ENCODE measurements around the gene ASPA.
"Not testable (repeated sequence)": the region's sequence is repeated elsewhere in the genome, so short reads cannot be mapped to it uniquely, and the experiment has no call there.

Gene ASPA
- long read RNA-seq, donor 1, full-length matches to known transcripts: 5 of 5 reads
- long read RNA-seq, donor 1, partial matches to known transcripts: 0 of 5 reads
- long read RNA-seq, donor 1, other reads (novel, unspliced or antisense): 0 of 5 reads
- long read RNA-seq, donor 2, full-length matches to known transcripts: 1 of 1 reads
- long read RNA-seq, donor 2, partial matches to known transcripts: 0 of 1 reads
- long read RNA-seq, donor 2, other reads (novel, unspliced or antisense): 0 of 1 reads
- long read RNA-seq, donor 3, full-length matches to known transcripts: 5 of 12 reads
- long read RNA-seq, donor 3, partial matches to known transcripts: 7 of 12 reads
- long read RNA-seq, donor 3, other reads (novel, unspliced or antisense): 0 of 12 reads
- long read RNA-seq, donor 4, full-length matches to known transcripts: 1 of 6 reads
- long read RNA-seq, donor 4, partial matches to known transcripts: 5 of 6 reads
- long read RNA-seq, donor 4, other reads (novel, unspliced or antisense): 0 of 6 reads
- long read RNA-seq, donor 5, full-length matches to known transcripts: 4 of 4 reads
- long read RNA-seq, donor 5, partial matches to known transcripts: 0 of 4 reads
- long read RNA-seq, donor 5, other reads (novel, unspliced or antisense): 0 of 4 reads
- long read RNA-seq, donor 6, full-length matches to known transcripts: 2 of 2 reads
- long read RNA-seq, donor 6, partial matches to known transcripts: 0 of 2 reads
- long read RNA-seq, donor 6, other reads (novel, unspliced or antisense): 0 of 2 reads
- long read RNA-seq, donor 7: 0 reads
- long read RNA-seq, donor 8, full-length matches to known transcripts: 5 of 5 reads
- long read RNA-seq, donor 8, partial matches to known transcripts: 0 of 5 reads
- long read RNA-seq, donor 8, other reads (novel, unspliced or antisense): 0 of 5 reads

- peak; percentile 12 for DNase-seq
These were observed at the start of gene ASPA for GRCh38 chr17:3475812-3476610. Gene ASPA, plus strand, starts transcription at chr17:3475997. Its CDS starts 163 bp downstream, at chr17:3476160.

GRCh38 chr17:3433215-3433614 lies 42.6 kb upstream of the ASPA start:
- not testable (repeated sequence) for DNase-seq

- no peak for DNase-seq
These were observed 42.1 kb upstream of the ASPA start, which contains the start of gene OR1E2 for GRCh38 chr17:3433741-3434140. Gene OR1E2, minus strand, starts transcription at chr17:3433841. Its CDS starts 0 bp downstream, at chr17:3433841.

GRCh38 chr17:3438368-3438767 lies 37.4 kb upstream of the ASPA start:
- DNase-seq: no peak

GRCh38 chr17:3440451-3440850 lies 35.3 kb upstream of the ASPA start:
- DNase-seq: no peak

GRCh38 chr17:3447625-3448024 lies 28.2 kb upstream of the ASPA start:
- no peak for DNase-seq

GRCh38 chr17:3448059-3448665 lies 27.6 kb upstream of the ASPA start:
- no peak for DNase-seq

- DNase-seq: not testable (repeated sequence)
These were observed 9.4 kb upstream of the ASPA start for GRCh38 chr17:3466355-3466754.

- no peak for DNase-seq
These were observed 6.3 kb upstream of the ASPA start for GRCh38 chr17:3469529-3469928.

GRCh38 chr17:3471599-3471998 lies 4.2 kb upstream of the ASPA start, which contains the start of gene SPATA22:
Gene SPATA22, minus strand, starts transcription at chr17:3471819. Its CDS starts 2,494 bp downstream, at chr17:3469325.
- no peak for DNase-seq

- no peak for DNase-seq
These were observed 3.7 kb upstream of the ASPA start for GRCh38 chr17:3472137-3472536.

- peak; percentile 16 for DNase-seq
These were observed 1.6 kb upstream of the ASPA start for GRCh38 chr17:3474212-3474611.

- DNase-seq: peak; percentile 10
These were observed 529 bp upstream of the ASPA start for GRCh38 chr17:3475251-3475685.

GRCh38 chr17:3479988-3480387 lies 4.2 kb downstream of the ASPA start:
- DNase-seq: no peak

GRCh38 chr17:3482852-3483251 lies 7.1 kb downstream of the ASPA start:
- DNase-seq: no peak

GRCh38 chr17:3485481-3486068 lies 9.8 kb downstream of the ASPA start:
- no peak for DNase-seq

GRCh38 chr17:3497101-3497500 lies 21.3 kb downstream of the ASPA start:
- DNase-seq: no peak

GRCh38 chr17:3501344-3501743 lies 25.5 kb downstream of the ASPA start:
- no peak for DNase-seq

- no peak for DNase-seq
These were observed 26.7 kb downstream of the ASPA start for GRCh38 chr17:3502466-3502865.

GRCh38 chr17:3503285-3503684 lies 27.5 kb downstream of the ASPA start:
- no peak for DNase-seq

GRCh38 chr17:3505008-3505407 lies 29.2 kb downstream of the ASPA start:
- no peak for DNase-seq

Measured in right kidney (tissue), 9 donors.